H1 (cell line): ENCODE measurements around the gene MOB3B. TPM values are rescaled to one million over a fixed set of nuclear protein-coding genes. Genes with fewer than 3 reads are reported as not detected.

Experiments
- GTF2F1 ChIP-seq: IDR thresholded peaks from 2 replicates; pipeline ENCODE4 v1.6.1; 2012; ENCODE audit warnings: low read depth, low read length, improper control_type of control experiment, borderline replicate concordance
- KDM1A ChIP-seq: fragments of 200-600, 300-600 bp; sonication (generic); IDR thresholded peaks from 2 replicates; pipeline ENCODE4 v1.7.1; 2016; ENCODE audit warnings: mild to moderate bottlenecking, low read length, borderline replicate concordance
- polyA plus RNA-seq, 7 experiments: library from polyadenylated mRNA; depleted of rRNA in 3 of 7; stranded (reverse) in 5 of 7; unstranded in 2 of 7; fragments of >200 nt in 5 of 7; fragments of 200-250 nt in 2 of 7; gene quantifications; 1 replicate in 5 of 7; 2 replicates in 1 of 7; 4 replicates in 1 of 7; pipeline versions ENCODE4 v1.2.1 to v1.2.3, GENCODE V29; 2011 to 2013; ENCODE audit warnings: missing spikeins in 2 of 7, mixed read lengths in 2 of 7
- total RNA-seq: library from RNA; stranded (reverse); fragmentation: NEBNext Ultra II Directional; extraction: Animal tissue kit (Norgen Biotek cat#: 25700); gene quantifications from 2 replicates; pipeline ENCODE4 v1.2.1, GENCODE V29; 2021

Gene MOB3B
- total and polyA plus RNA-seq, 2 of the 8 experiments (the other 6 are each of a cell fraction or from before 2014, with no cell fraction given), result 12.7 to 16.1 TPM

DNA sequence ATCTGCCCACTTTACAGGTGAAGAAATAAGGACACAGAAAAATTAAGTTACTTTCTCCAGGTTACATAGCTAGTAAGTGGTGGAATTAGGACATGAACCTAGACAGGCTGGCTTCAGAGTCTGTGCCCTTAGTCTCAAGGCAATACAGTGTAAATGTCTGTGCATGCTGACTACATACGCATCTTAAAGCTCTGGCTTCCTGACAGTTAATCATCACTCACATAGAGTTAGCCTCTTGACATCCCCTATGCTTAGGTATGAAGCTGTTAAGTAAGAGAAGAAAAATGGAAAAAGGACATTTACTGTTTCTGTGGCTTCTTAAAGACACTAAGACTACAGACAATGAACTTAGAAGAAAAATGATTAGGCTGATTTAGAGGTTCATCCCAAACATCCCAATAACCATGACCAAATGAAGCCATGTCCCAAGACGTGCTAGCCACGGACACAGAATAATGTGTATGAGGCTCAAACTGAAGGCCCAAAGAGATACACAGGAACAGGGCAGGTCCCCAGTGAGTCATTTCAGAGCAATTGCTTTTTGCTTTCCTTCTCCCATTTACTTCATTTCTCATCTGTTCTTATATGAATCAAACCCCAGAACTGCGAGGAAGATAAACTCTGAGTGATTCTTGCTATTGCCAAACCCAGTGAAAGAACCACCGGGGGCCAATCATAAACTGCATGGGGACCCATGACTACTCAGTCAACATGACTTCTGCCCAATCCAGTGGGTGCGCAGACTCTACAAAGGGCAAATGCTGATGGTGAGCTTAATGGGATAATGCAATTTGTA is 105.5 kb downstream of the MOB3B start (continued):
- no peak for TF ChIP-seq KDM1A
- no peak for TF ChIP-seq GTF2F1
- TF ChIP-seq, all 59 proteins: peak for 0
